IPS-20b (cell line): ENCODE results near the gene RIMS4.

Experiments used
- H3K27ac ChIP-seq: one replicate; pipeline ENCODE4 v1.5.1; 2013; ENCODE audit warnings: low read length
- H3K27me3 ChIP-seq: 2 replicates; pipeline ENCODE4 v1.6.1; 2013; ENCODE audit warnings: mild to moderate bottlenecking, low read length, inconsistent platforms; ENCODE audit not compliant: insufficient read depth
- H3K36me3 ChIP-seq: 2 replicates; pipeline ENCODE4 v1.6.1; 2013; ENCODE audit warnings: low read depth, mild to moderate bottlenecking, inconsistent platforms, low read length, moderate library complexity; ENCODE audit not compliant: insufficient read depth
- H3K4me1 ChIP-seq: 2 replicates; pipeline ENCODE4 v1.6.1; 2013; ENCODE audit warnings: mild to moderate bottlenecking, control low read depth, inconsistent platforms, low read length, moderate library complexity; ENCODE audit not compliant: insufficient read depth
- H3K4me3 ChIP-seq: 2 replicates; pipeline ENCODE4 v1.5.1; 2013; ENCODE audit warnings: mild to moderate bottlenecking, low read length, inconsistent platforms
- H3K9ac ChIP-seq: 2 replicates; pipeline ENCODE4 v1.6.1; 2013; ENCODE audit warnings: low read depth, mild to moderate bottlenecking, inconsistent platforms, low read length, moderate library complexity
- H3K9me3 ChIP-seq: 2 replicates; pipeline ENCODE4 v1.6.1; 2013; ENCODE audit warnings: mild to moderate bottlenecking, low read depth, low read length, inconsistent platforms; ENCODE audit not compliant: insufficient read depth

RIMS4 gene

DNA sequence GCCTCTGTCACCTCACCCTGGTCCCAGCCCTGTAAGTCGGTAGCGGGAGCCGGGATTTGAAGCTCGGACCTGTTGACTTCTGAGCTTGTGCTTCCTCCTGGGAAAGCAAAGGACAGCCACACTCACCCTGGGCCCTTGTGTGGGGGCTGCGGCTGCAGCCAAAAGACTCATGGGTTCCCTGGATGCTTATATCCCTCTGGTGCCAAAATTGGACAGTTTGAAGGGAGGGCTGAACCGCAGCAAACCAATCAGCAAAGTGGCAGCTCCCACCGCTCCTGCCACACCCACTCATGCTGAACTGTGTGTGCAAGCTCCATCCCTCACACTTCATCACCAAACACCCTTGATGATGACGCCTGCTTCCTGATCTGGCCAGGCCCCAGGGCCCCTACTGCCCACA is 99.1 kb downstream of the RIMS4 start:
- H3K9me3 ChIP-seq = no peaks in the 10 kb centered on the region
- H3K9ac ChIP-seq = no peak overlapping the region
- H3K4me1 ChIP-seq = no peaks in the 10 kb centered on the region
- no peaks in the 10 kb centered on the region for H3K27me3 ChIP-seq
- H3K36me3 ChIP-seq = no peaks in the 10 kb centered on the region
- no peak overlapping the region for H3K4me3 ChIP-seq
- H3K27ac ChIP-seq = no peak overlapping the region

DNA sequence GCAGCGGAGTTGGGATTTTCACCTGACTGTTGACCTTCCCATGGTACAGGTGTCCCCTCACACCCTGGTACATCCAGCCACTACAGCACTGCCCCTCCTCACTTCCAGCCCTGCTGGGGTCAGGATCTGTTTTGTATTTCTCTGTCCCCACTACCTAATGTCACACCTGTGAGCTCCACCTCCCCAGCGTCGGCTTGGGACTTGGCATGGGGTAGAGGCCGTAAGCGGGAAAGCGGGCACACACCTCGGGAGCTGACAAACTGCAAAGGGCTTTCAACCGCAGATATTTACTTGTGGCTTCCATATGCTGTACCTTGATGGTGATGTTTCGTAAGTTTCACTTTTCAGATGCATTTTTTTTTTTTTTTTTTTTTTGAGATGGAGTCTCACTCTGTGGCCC is 100.5 kb downstream of the RIMS4 start:
- H3K27ac ChIP-seq = no peak overlapping the region
- H3K9me3 ChIP-seq = no peaks in the 10 kb centered on the region
- no peaks in the 10 kb centered on the region for H3K4me1 ChIP-seq
- H3K27me3 ChIP-seq = no peaks in the 10 kb centered on the region
- no peak overlapping the region for H3K9ac ChIP-seq
- no peak overlapping the region for H3K4me3 ChIP-seq
- H3K36me3 ChIP-seq = no peaks in the 10 kb centered on the region

DNA sequence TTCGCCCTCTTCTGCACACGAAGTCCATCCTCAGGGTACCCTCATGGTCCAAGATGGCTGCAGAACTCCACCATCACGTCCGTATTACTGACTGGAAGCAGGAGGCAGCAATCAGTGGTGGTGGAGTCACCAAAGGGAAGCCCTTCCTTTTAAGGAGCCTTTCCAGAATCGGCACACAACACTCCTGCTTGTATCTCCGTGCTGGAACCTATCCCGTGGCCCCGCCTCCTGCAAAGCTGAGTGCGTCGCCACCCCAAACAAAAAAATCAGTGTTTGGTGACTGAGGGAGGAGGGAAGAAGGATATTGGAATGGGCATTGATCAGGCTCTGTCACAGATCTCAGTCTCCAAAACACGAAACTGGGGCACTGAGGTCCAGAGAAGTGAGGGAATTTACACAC is 101.0 kb downstream of the RIMS4 start:
- no peaks in the 10 kb centered on the region for H3K36me3 ChIP-seq
- H3K27ac ChIP-seq = no peak overlapping the region
- H3K27me3 ChIP-seq = no peaks in the 10 kb centered on the region
- no peak overlapping the region for H3K9ac ChIP-seq
- H3K4me3 ChIP-seq = no peak overlapping the region
- H3K4me1 ChIP-seq = no peaks in the 10 kb centered on the region
- H3K9me3 ChIP-seq = no peaks in the 10 kb centered on the region

DNA sequence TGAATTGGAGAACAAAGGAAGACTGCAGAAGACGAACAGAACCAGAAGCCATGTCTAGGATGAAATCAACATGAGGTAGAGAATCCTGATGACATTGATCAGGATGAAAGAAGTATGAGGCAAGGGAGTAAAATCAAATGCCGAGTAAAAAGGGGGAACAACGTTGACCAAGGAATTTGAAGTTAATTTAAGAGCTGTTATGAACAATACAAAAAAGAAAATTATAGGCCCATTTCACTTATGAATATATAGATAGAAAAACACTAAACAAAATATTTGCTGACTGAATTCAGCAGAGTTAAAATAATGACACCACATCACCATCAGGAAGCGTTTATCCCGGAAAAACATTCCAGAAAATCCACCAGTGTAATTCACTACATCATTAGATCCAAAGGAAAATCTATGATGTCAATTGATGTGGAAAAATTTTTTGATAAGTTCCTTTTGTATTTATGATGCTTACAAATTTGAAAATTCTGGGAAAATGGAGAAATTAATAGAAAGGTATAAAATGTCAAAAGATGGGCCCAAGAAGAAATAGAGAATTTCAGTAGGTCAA is 103.2 kb downstream of the RIMS4 start:
- no peaks in the 10 kb centered on the region for H3K36me3 ChIP-seq
- H3K9me3 ChIP-seq = no peaks in the 10 kb centered on the region
- H3K27ac ChIP-seq = no peak overlapping the region
- H3K9ac ChIP-seq = no peak overlapping the region
- H3K4me3 ChIP-seq = no peak overlapping the region
- H3K27me3 ChIP-seq = no peaks in the 10 kb centered on the region
- H3K4me1 ChIP-seq = no peaks in the 10 kb centered on the region

- Histone ChIP-seq H3K9ac (no peak overlapping the region), H3K27ac (no peak overlapping the region), H3K4me3 (no peak overlapping the region), H3K9me3 (no peaks in the 10 kb centered on the region), H3K4me1 (peaks cover 4% of the 10 kb centered on the region; the same call in 1 of the 2 replicates), H3K36me3 (no peaks in the 10 kb centered on the region), H3K27me3 (no peaks in the 10 kb centered on the region)
Measured at GRCh38 chr20:44706301-44707017, 103.9 kb downstream of the RIMS4 start.

- Histone ChIP-seq H3K4me3 (no peak overlapping the region), H3K27me3 (no peaks in the 10 kb centered on the region), H3K9me3 (no peaks in the 10 kb centered on the region), H3K36me3 (no peaks in the 10 kb centered on the region), H3K4me1 (peaks cover 6% of the 10 kb centered on the region; the same call in 1 of the 2 replicates), H3K27ac (no peak overlapping the region), H3K9ac (no peak overlapping the region)
Measured at GRCh38 chr20:44705364-44706094, 104.8 kb downstream of the RIMS4 start.

GRCh38 chr20:44704551-44704971 is 105.8 kb downstream of the RIMS4 start:
- Histone ChIP-seq H3K9me3 (no peaks in the 10 kb centered on the region), H3K36me3 (no peaks in the 10 kb centered on the region), H3K4me3 (no peak overlapping the region), H3K4me1 (peaks cover 6% of the 10 kb centered on the region; the same call in 1 of the 2 replicates), H3K27me3 (no peaks in the 10 kb centered on the region), H3K9ac (no peak overlapping the region), H3K27ac (no peak overlapping the region)

DNA sequence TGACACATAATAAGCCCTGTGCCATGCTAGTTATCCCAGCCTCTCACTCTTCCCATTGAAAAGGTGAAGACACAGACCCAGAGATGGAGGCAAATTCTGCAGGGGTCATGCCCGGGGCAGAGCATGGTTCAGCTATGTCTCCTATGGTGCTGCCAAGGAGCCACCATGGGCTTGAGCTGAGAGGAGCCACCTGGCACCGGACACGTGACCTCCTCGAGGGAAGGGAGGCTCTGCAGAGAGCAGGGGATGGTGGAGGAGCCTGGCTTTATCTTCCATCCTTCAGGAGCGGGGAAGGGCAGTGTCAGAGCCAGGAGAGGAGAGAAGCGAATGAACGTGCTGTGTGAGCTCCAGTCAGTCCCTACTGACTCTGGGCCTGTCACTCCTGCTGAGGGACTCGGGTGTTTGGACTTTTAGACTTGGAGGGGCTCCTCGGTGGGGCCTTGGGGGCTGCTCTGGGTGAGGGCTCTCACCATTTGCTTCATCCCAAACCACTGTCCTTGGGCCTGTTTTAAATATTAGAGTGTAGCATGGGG is 106.3 kb downstream of the RIMS4 start:
- Histone ChIP-seq H3K27ac (no peak overlapping the region), H3K36me3 (no peaks in the 10 kb centered on the region), H3K27me3 (no peaks in the 10 kb centered on the region), H3K9ac (no peak overlapping the region), H3K9me3 (no peaks in the 10 kb centered on the region), H3K4me1 (peaks cover 6% of the 10 kb centered on the region; the same call in 1 of the 2 replicates), H3K4me3 (no peak overlapping the region)

DNA sequence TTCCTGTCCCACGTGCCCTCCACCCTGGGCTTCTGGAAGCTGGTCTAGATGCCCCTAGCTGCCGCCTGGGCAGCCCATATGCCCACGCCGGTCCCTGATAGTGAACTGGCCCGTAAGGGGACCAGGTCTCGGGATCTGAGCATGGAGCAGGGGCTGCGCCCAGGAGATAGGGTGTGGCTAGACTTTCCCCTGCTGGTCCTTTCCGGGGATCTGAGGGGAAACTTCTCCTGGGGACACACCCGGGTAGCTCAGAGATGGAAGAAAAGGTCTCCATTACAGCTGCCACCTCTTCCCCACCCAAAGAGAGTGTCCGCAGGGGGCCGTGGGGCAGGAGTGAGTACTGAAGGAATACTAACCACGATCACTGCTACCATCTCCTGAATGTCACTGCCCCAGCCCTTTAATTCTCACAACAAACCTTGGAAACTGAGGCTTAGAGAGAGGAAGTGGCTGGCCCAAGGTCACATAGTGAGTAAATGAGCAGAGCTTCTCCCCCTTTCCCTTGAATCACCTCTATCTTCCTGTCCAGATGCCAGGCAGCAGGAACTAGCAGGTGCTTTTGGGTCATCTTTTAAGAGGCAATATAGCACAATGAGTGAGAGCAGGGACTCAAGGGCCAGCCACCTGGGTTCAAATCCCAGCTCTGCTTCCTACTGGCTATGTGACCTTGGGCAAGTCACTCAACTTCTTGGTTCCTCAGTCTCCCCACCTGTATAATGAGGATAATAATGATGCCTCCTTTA is 107.0 kb downstream of the RIMS4 start:
- Histone ChIP-seq H3K9me3 (no peaks in the 10 kb centered on the region), H3K36me3 (no peaks in the 10 kb centered on the region), H3K4me3 (no peak overlapping the region), H3K27me3 (no peaks in the 10 kb centered on the region), H3K27ac (no peak overlapping the region), H3K4me1 (peaks cover 6% of the 10 kb centered on the region; the same call in 1 of the 2 replicates), H3K9ac (no peak overlapping the region)

- Histone ChIP-seq H3K27ac (no peak overlapping the region), H3K27me3 (no peaks in the 10 kb centered on the region), H3K4me1 (peaks cover 6% of the 10 kb centered on the region; the same call in 1 of the 2 replicates), H3K9me3 (no peaks in the 10 kb centered on the region), H3K9ac (no peak overlapping the region), H3K36me3 (no peaks in the 10 kb centered on the region), H3K4me3 (no peak overlapping the region)
Measured at GRCh38 chr20:44702776-44703175, 107.6 kb downstream of the RIMS4 start.

DNA sequence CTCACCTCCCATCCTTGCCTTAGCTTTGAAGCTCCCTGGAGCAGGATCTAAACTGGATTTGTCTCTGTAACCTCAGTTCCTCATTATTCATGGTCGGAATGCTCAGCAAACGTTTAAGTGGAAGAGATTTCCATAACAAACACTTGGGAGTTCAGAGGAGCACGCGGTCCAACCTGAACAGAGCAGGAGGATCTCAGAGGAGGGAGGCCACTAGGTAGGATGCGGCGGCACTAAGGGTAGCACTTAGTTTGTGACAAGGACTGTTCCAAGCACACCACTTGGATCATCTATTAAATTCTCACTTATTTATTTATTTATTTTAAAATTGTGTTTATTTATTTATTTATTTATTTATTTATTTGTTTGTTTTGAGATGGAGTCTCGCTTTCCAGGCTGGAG is 108.5 kb downstream of the RIMS4 start:
- no peaks in the 10 kb centered on the region for H3K9me3 ChIP-seq
- no peak overlapping the region for H3K27ac ChIP-seq
- H3K27me3 ChIP-seq = no peaks in the 10 kb centered on the region
- 0 out of 2 replicates have a peak overlapping the region, but pooled peaks have one; percentile 22 for H3K9ac ChIP-seq
- peaks cover 6% of the 10 kb centered on the region; the same call in 1 of the 2 replicates for H3K4me1 ChIP-seq
- H3K4me3 ChIP-seq = no peak overlapping the region
- no peaks in the 10 kb centered on the region for H3K36me3 ChIP-seq
